LNCaP clone FGC (cell line): Measurements from ENCODE around the gene C19orf18.

ENCODE experiments used
- DNase-seq: peaks from one replicate; pipeline ENCODE4 v3.0.0-alpha.2; 2011; ENCODE audit warnings: low read depth
- H3K4me3 ChIP-seq: 2 replicates; pipeline ENCODE4 v1.5.1; 2011; ENCODE audit warnings: mild to moderate bottlenecking, low read depth, low read length, control low read depth
- TF ChIP-seq, protein P1 (sequence below): IDR thresholded peaks from 2 replicates; pipeline ENCODE4 v1.5.1; 2012; ENCODE audit warnings: mild to moderate bottlenecking; ENCODE audit not compliant: control insufficient read depth, insufficient read depth; ENCODE audit errors: extremely low read depth

Gene C19orf18

DNA sequence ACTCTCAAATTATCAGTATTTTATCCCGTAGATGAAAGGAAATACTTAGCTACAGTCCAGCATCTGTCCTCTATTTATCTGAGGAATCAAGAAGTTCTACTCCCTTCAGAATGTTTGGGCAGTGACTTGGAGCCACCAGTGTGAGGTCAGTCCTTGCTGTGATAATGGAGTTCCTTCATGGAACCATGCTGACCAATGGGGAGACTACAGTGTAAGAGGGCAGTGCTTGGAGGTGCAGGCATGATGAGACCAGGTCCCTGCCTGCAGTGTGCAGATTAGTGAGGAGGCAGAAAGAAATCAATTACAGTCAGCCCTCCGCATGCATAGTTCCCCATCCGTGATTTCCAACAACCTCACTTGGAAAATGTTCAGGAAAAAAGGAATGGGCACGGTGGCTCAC, at the start of gene C19orf18:
C19orf18 (minus strand) TSS at position 101 of the 400 bp plus-strand sequence. CDS start 102 bp downstream, outside the sequence.
- DNase-seq, result no peak
- H3K4me3 ChIP-seq, result no peak within 1 kb of the TSS
- TF ChIP-seq, protein P1, sequence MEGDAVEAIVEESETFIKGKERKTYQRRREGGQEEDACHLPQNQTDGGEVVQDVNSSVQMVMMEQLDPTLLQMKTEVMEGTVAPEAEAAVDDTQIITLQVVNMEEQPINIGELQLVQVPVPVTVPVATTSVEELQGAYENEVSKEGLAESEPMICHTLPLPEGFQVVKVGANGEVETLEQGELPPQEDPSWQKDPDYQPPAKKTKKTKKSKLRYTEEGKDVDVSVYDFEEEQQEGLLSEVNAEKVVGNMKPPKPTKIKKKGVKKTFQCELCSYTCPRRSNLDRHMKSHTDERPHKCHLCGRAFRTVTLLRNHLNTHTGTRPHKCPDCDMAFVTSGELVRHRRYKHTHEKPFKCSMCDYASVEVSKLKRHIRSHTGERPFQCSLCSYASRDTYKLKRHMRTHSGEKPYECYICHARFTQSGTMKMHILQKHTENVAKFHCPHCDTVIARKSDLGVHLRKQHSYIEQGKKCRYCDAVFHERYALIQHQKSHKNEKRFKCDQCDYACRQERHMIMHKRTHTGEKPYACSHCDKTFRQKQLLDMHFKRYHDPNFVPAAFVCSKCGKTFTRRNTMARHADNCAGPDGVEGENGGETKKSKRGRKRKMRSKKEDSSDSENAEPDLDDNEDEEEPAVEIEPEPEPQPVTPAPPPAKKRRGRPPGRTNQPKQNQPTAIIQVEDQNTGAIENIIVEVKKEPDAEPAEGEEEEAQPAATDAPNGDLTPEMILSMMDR, result no peak

DNA sequence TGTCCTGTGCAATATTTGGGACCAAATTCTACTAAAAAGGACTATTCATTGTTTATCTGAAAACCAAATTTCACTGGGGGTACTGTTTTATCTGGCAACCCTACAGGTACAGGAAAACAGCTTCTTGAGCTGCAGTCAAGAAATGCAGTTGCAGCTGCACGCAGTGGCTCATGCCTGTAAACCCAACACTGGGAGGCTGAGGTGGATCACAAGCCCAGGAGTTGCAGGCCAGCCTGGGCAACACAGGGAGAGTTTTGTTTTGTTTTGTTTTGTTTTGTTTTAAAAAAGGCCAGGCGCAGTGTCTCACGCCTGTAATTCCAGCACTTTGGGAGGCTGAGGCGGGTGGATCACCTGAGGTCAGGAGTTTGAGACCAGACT, 47.9 kb upstream of the C19orf18 start:
- TF ChIP-seq, protein P1, result no peak
- H3K4me3 ChIP-seq, result no peak overlapping the region
- no peak for DNase-seq

DNA sequence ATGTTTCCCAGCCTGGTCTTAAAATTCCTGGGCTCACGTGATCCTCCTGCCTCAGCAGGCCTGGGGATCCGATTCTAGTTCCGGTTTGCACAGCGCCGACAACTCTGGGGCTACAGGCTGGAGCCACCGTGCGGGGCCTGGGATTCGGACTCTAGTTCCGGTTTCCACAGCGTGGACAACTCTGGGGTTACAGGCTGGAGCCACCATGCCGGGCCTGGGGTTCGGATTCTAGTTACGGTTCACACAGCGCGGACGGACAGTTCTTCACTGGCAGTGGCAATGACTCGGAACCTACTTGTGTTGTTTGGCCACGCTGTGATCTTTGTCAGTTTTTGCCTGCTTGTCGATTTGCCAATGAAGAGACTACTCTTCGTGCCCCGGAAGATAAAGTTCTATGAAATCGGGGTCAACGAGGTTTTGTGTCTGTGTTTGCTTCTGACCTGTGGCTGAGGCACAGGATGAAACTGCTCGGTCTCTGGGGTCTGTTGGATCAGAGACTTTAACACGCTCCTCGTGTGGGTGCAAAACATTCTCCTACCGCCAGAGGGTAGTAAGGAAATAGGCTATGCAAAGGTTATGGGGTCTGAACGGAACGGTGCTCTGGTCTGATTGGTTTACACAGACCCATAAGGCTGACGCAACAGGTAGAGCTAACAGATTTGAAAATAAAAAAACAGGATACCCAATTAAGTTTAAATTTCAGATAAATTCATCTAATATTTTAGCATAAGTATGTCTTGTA, 47.4 kb upstream of the C19orf18 start:
- no peak overlapping the region for H3K4me3 ChIP-seq
- TF ChIP-seq, protein P1, result peak; percentile 11; the same call in 1 of the 2 replicates
- no peak for DNase-seq

DNA sequence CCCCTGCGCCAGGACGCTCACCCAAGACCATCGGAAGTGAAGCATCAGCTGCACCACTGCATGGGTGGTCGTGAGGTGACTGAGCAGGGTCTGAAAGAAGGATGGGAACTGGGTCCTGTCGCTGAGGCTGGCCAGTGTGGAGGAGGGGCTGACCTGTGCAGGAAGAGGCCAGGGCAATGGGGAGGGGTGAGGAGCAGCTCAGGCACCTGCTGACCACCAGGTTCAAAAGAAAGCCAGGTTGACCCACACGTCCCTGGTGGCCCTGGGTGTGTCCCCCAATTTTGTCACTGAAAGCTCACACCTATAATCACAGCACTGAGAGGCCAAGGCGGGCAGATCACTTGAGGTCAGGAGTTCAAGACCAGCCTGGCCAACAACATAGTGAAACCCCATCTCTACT, 45.8 kb upstream of the C19orf18 start:
- TF ChIP-seq, protein P1, result no peak

DNA sequence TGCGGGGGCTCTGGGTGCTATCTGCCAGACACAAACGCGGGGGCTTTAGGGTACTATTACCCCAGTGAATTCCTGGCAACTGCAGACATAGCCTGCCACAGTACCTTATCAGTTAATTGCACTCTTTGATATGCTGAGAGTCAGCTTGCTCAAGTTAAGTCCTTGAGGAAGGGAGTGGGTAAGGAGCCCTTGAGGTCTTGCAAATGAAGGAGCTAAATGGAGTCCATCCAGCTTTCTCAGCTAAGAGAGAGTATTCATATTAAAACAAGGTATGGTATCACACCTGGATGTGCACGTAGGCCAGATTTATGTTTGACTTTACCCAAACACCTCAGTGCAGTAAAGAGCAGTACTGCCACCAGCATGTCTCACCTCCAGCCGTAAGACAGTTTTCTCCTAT, 39.8 kb upstream of the C19orf18 start:
- no peak for DNase-seq
- no peak overlapping the region for H3K4me3 ChIP-seq
- TF ChIP-seq, protein P1, result no peak

More for the DNA sequence above, 45.8 kb upstream of the C19orf18 start:
- no peak overlapping the region for H3K4me3 ChIP-seq
- no peak for DNase-seq

DNA sequence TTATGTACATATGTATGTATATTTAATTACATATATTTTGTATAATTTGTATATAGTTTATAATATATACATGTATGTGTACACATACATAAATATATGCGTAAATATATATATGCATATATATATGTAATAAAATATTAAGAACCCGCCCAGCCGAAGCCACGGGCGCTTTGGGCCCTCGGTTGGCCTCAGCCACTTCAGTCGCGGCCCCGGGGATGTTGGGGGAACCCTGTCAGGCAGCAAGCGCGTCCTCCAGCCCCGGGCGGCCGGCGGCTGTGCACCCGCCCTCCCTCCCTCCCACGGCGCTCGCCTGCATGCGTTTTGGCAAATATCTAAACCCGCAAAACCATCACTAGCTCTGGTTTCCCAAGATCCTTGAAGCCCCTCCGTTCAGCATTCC, 36.2 kb upstream of the C19orf18 start:
- DNase-seq, result no peak
- no peak overlapping the region for H3K4me3 ChIP-seq
- TF ChIP-seq, protein P1, result no peak

DNA sequence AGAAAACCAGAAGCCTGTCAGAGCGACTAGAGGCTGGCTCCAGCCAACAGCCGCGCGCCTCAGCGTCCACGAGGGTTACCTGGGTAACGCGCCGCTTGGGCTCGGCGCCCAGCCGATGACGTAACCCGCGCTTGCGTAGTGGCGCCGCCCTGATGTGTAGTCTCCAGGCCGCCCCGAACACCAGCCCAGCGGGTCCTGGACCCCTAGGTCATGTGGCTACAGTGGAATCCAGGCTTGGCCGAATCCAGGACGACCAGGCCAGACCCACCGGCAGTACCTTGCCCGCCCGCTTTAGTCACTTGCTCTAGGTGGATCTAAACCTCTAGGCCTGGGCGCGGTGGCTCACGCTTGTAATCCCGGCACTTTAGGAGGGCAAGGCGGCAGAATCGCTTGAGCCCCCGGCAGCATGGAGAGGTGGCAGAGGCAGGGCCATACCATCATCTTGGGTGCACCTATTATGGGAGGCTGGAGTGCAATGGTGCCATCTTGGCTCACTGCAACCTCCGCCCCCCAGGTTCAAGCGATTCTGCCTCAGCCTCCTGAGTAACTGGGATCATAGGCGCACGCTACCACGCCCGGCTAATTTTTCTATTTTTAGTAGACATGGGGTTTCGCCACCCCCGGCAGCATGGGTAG, 35.5 kb upstream of the C19orf18 start:
- TF ChIP-seq, protein P1, result no peak
- DNase-seq, result no peak
- H3K4me3 ChIP-seq, result no peak overlapping the region
